Keratinocyte (primary cell): ENCODE measurements around the gene NMNAT1. TPM values are rescaled to one million over a fixed set of nuclear protein-coding genes. Genes with fewer than 3 reads are reported as not detected.

ENCODE experiments used
- DNase-seq: peaks from one replicate; pipeline ENCODE4 v3.0.0-alpha.2; 2011; ENCODE audit warnings: low read depth, missing footprints, low spot score
- FAIRE-seq: peaks from 2 replicates; lab custom pipeline; 2011; peaks lifted over from hg19 to GRCh38; lab: Jason Lieb, UNC
- H2AFZ ChIP-seq: 2 replicates; pipeline ENCODE4 v1.6.0; 2012; ENCODE audit warnings: low read length, control low read depth, inconsistent platforms; ENCODE audit not compliant: control insufficient read depth
- H3K27ac ChIP-seq: 2 replicates; pipeline ENCODE4 v1.5.1; 2011; ENCODE audit warnings: low read length; ENCODE audit not compliant: control insufficient read depth, insufficient read depth
- H3K27me3 ChIP-seq: 3 replicates; pipeline ENCODE4 v1.6.0; 2011; ENCODE audit warnings: low read length; ENCODE audit not compliant: control insufficient read depth, insufficient read depth; ENCODE audit errors: extremely low read depth
- H3K36me3 ChIP-seq, 2 experiments: 2 replicates in 1 of 2; 3 replicates in 1 of 2; pipeline ENCODE4 v1.5.1; 2011; ENCODE audit warnings: low read length in 2 of 2, mild to moderate bottlenecking in 1 of 2; ENCODE audit not compliant: control insufficient read depth in 2 of 2, insufficient read depth in 2 of 2; ENCODE audit errors: extremely low read depth in 1 of 2
- H3K4me1 ChIP-seq: 3 replicates; pipeline ENCODE4 v1.5.1; 2011; ENCODE audit warnings: low read length; ENCODE audit not compliant: control insufficient read depth, insufficient read depth; ENCODE audit errors: extremely low read depth
- H3K4me2 ChIP-seq: 3 replicates; pipeline ENCODE4 v1.6.0; 2011; ENCODE audit warnings: low read depth, low read length; ENCODE audit not compliant: control insufficient read depth, insufficient read depth; ENCODE audit errors: extremely low read depth
- H3K4me3 ChIP-seq, 3 experiments: fragments of 200-600 bp in 1 of 3; sonication (generic) in 1 of 3; 2 replicates in 2 of 3; 3 replicates in 1 of 3; pipeline ENCODE4 v1.5.1; 2011 to 2016; ENCODE audit warnings: low read length in 3 of 3, mild to moderate bottlenecking in 3 of 3, control low read depth in 2 of 3, inconsistent platforms in 1 of 3, low read depth in 1 of 3, mixed read lengths in 1 of 3, mixed run types in 1 of 3, moderate library complexity in 1 of 3; ENCODE audit not compliant: control insufficient read depth in 2 of 3, insufficient read depth in 2 of 3; ENCODE audit errors: extremely low read depth in 1 of 3
- H3K79me2 ChIP-seq: 2 replicates; pipeline ENCODE4 v1.6.0; 2012; ENCODE audit warnings: low read length; ENCODE audit not compliant: control insufficient read depth, insufficient read depth
- H3K9ac ChIP-seq: 3 replicates; pipeline ENCODE4 v1.6.0; 2011; ENCODE audit warnings: low read length; ENCODE audit not compliant: control insufficient read depth, insufficient read depth; ENCODE audit errors: extremely low read depth
- H3K9me1 ChIP-seq: 3 replicates; pipeline ENCODE4 v1.6.0; 2011; ENCODE audit warnings: low read length; ENCODE audit not compliant: control insufficient read depth, insufficient read depth; ENCODE audit errors: extremely low read depth
- H3K9me3 ChIP-seq: 2 replicates; pipeline ENCODE4 v1.5.1; 2012; ENCODE audit warnings: low read depth, low read length; ENCODE audit not compliant: control insufficient read depth
- H4K20me1 ChIP-seq: 3 replicates; pipeline ENCODE4 v1.6.0; 2011; ENCODE audit warnings: low read length; ENCODE audit not compliant: control insufficient read depth, insufficient read depth; ENCODE audit errors: extremely low read depth
- EZH2 ChIP-seq: IDR thresholded peaks from one replicate; pipeline ENCODE4 v1.6.1; 2012; ENCODE audit warnings: inconsistent platforms, mild to moderate bottlenecking, low read length, moderate library complexity
- dilution Hi-C: fragments of 300-500 bp; cut with MboI; formaldehyde crosslinking; loops from one replicate; pipeline ENCODE4 v1.7.0; 2020; ENCODE audit warnings: low sequenced_read_pairs; ENCODE audit not compliant: extremely low pct_ligation_motif_present
- polyA plus RNA-seq, 5 experiments: library from polyadenylated mRNA; depleted of rRNA in 3 of 5; stranded (reverse) in 3 of 5; stranded (forward) in 1 of 5; unstranded in 1 of 5; fragments of >200 nt; gene quantifications; 1 replicate in 1 of 5; 2 replicates in 3 of 5; 3 replicates in 1 of 5; pipeline versions ENCODE4 v1.2.1 to v1.2.3, GENCODE V29; 2011 to 2012; ENCODE audit warnings: missing spikeins in 2 of 5, low read depth in 1 of 5, low replicate concordance in 1 of 5
- TF ChIP-seq, protein P1 (sequence below), 3 experiments: IDR thresholded peaks in 1 of 3; conservative IDR thresholded peaks in 1 of 3; optimal IDR thresholded peaks in 1 of 3; 2 replicates in 2 of 3; 3 replicates in 1 of 3; pipeline versions ENCODE3 to v1.5.1; 2011; ENCODE audit warnings: low read length in 3 of 3, mild to moderate bottlenecking in 3 of 3, moderate library complexity in 2 of 3, control low read depth in 1 of 3, inconsistent platforms in 1 of 3; ENCODE audit not compliant: insufficient read depth in 2 of 3; ENCODE audit errors: extremely low read depth in 1 of 3

NMNAT1 gene
- polyA plus RNA-seq, 1 donor (not counting 4 experiments of a cell fraction or from before 2014, with no cell fraction given): 16.2 TPM

DNA sequence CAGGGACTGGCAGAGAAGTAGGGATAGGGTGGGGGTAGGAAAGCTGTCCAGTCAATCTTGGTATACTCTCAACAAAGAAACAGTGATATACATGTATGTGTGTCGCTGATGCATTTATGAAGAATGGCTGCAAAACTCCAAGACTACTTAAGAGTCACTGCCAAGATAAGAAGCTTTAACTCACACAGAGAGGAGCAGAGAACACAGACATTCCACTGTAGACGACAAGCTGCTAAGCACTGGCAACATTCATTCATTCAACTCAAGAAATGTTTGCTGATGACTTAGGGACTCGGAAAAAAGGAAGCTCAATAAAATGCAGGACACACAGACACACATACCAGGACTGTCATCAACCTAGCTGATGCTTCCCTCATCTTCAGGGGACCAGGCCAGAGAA lies 38.7 kb upstream of the NMNAT1 start:
- H3K36me3 ChIP-seq: no peaks in the 10 kb centered on the region
- no peaks in the 10 kb centered on the region for H3K27me3 ChIP-seq
- FAIRE-seq (no peak), DNase-seq (no peak)
- no peak overlapping the region for H3K4me3 ChIP-seq
- no peak for TF ChIP-seq EZH2
- TF ChIP-seq, protein P1, sequence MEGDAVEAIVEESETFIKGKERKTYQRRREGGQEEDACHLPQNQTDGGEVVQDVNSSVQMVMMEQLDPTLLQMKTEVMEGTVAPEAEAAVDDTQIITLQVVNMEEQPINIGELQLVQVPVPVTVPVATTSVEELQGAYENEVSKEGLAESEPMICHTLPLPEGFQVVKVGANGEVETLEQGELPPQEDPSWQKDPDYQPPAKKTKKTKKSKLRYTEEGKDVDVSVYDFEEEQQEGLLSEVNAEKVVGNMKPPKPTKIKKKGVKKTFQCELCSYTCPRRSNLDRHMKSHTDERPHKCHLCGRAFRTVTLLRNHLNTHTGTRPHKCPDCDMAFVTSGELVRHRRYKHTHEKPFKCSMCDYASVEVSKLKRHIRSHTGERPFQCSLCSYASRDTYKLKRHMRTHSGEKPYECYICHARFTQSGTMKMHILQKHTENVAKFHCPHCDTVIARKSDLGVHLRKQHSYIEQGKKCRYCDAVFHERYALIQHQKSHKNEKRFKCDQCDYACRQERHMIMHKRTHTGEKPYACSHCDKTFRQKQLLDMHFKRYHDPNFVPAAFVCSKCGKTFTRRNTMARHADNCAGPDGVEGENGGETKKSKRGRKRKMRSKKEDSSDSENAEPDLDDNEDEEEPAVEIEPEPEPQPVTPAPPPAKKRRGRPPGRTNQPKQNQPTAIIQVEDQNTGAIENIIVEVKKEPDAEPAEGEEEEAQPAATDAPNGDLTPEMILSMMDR (optimal IDR thresholded peaks at IDR 0.05 in 1 of 3, IDR thresholded peaks at IDR 0.05 in 1 of 3, conservative IDR thresholded peaks at IDR 0.05 in 1 of 3; ENCODE audit: extremely low read depth in 1 of 3, insufficient read depth in 2 of 3, low read length in 3 of 3): no peak
- H3K27ac ChIP-seq: no peak overlapping the region
- no peaks in the 10 kb centered on the region for H3K9me3 ChIP-seq
- no peak overlapping the region for H3K4me2 ChIP-seq
- H4K20me1 ChIP-seq: no peaks in the 10 kb centered on the region
- peaks cover 66% of the 10 kb centered on the region for H3K4me1 ChIP-seq
- dilution Hi-C loops: no loop called here
- H3K9me1 ChIP-seq: no peaks in the 10 kb centered on the region
- H2AFZ ChIP-seq: no peak overlapping the region
- peaks cover 63% of the 10 kb centered on the region for H3K79me2 ChIP-seq
- H3K9ac ChIP-seq: no peak overlapping the region

DNA sequence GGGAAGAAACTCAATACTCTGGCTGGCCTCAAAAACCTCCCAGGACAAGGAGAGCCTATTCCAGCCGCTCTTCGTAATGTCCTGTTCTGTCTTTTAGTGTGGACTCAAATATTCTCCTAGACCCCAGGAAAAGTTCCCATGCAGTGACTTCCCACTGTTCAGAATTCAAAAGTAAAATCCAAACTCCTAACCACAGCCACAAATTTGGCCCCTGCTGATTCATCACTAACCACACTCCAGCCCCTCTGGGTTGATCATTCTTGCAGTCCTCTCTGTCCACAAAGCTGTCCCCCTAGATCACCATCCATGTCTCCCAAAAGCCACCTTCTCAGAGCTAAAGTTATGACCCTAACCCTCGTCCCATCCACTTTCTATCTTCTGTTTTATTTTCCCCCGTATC lies 38.3 kb upstream of the NMNAT1 start:
- dilution Hi-C loops: no loop called here
- Histone ChIP-seq H3K79me2 (peaks cover 64% of the 10 kb centered on the region), H3K9me3 (no peaks in the 10 kb centered on the region), H3K4me2 (no peak overlapping the region), H3K9ac (no peak overlapping the region), H3K9me1 (no peaks in the 10 kb centered on the region), H2AFZ (no peak overlapping the region), H4K20me1 (no peaks in the 10 kb centered on the region), H3K36me3 (no peaks in the 10 kb centered on the region), H3K4me1 (peaks cover 64% of the 10 kb centered on the region), H3K4me3 (no peak overlapping the region), H3K27ac (no peak overlapping the region), H3K27me3 (no peaks in the 10 kb centered on the region)
- no peak for TF ChIP-seq EZH2
- TF ChIP-seq, protein P1 (optimal IDR thresholded peaks at IDR 0.05 in 1 of 3, IDR thresholded peaks at IDR 0.05 in 1 of 3, conservative IDR thresholded peaks at IDR 0.05 in 1 of 3; ENCODE audit: extremely low read depth in 1 of 3, insufficient read depth in 2 of 3, low read length in 3 of 3): no peak
- DNase-seq: no peak
- FAIRE-seq: peak; percentile 53
